ENCODE measurements around the gene NLGN3. TPM values are rescaled to one million over a fixed set of nuclear protein-coding genes. Genes with fewer than 3 reads are reported as not detected.

NLGN3 gene
- total RNA-seq, 1 experiment from 2014 or later, result 2.1 TPM

- Mint-ChIP-seq H3K27ac (ENCODE audit: unreplicated experiment) (no peak overlapping the region), H3K4me3 (ENCODE audit: low read depth, unreplicated experiment) (no peak overlapping the region), H3K4me1 (ENCODE audit: low read depth, unreplicated experiment) (peaks cover 12% of the 10 kb centered on the region), H3K27me3 (ENCODE audit: unreplicated experiment) (no peaks in the 10 kb centered on the region), H3K9me3 (ENCODE audit: low read depth, unreplicated experiment) (no peaks in the 10 kb centered on the region), H3K36me3 (ENCODE audit: insufficient read depth, unreplicated experiment) (peaks cover 8% of the 10 kb centered on the region)
- TF ChIP-seq, protein P1, sequence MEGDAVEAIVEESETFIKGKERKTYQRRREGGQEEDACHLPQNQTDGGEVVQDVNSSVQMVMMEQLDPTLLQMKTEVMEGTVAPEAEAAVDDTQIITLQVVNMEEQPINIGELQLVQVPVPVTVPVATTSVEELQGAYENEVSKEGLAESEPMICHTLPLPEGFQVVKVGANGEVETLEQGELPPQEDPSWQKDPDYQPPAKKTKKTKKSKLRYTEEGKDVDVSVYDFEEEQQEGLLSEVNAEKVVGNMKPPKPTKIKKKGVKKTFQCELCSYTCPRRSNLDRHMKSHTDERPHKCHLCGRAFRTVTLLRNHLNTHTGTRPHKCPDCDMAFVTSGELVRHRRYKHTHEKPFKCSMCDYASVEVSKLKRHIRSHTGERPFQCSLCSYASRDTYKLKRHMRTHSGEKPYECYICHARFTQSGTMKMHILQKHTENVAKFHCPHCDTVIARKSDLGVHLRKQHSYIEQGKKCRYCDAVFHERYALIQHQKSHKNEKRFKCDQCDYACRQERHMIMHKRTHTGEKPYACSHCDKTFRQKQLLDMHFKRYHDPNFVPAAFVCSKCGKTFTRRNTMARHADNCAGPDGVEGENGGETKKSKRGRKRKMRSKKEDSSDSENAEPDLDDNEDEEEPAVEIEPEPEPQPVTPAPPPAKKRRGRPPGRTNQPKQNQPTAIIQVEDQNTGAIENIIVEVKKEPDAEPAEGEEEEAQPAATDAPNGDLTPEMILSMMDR (IDR thresholded peaks at IDR 0.05; ENCODE audit: unreplicated experiment), result no peak
- BruUV-seq (replicated peaks), result no TSS peak
- CTCF ChIA-PET, result interaction anchor here (0.6 kb wide), 1 partner anchor 98 kb away, joined by 7 read pairs; no protein-coding TSS in a partner anchor
- no peak for DNase-seq
- intact Hi-C loops (cut with micrococcal nuclease; ENCODE audit: unreplicated experiment), result no loop called here
Observed at GRCh38 chrX:71100581-71101505, 43.8 kb upstream of the NLGN3 start.

DNA sequence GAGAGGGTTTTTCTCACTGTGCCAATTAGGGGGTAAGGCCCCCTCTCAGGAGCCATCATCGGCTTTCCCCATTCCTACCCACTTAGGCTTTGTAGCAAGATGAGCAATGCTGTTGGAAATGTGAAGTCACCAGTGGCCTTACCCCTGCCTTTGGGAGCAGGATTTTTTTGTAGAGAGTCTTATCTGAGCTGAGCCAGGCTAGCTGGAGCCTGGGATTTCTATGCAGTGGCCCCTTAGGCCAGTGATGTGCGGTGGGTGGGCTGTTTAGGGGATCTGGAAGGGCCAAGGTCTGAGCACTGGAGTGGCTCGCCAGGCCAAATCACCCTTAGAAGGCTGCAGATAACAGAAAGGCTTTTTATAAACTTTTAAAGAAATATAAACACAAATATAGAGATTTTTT, 42.3 kb upstream of the NLGN3 start:
- TF ChIP-seq, protein P1 (IDR thresholded peaks at IDR 0.05; ENCODE audit: unreplicated experiment), result no peak
- no TSS peak for BruUV-seq (replicated peaks)
- CTCF ChIA-PET, result no interaction called here
- Mint-ChIP-seq H3K27me3 (ENCODE audit: unreplicated experiment) (no peaks in the 10 kb centered on the region), H3K9me3 (ENCODE audit: low read depth, unreplicated experiment) (no peaks in the 10 kb centered on the region), H3K4me3 (ENCODE audit: low read depth, unreplicated experiment) (no peak overlapping the region), H3K36me3 (ENCODE audit: insufficient read depth, unreplicated experiment) (no peaks in the 10 kb centered on the region), H3K27ac (ENCODE audit: unreplicated experiment) (no peak overlapping the region), H3K4me1 (ENCODE audit: low read depth, unreplicated experiment) (peaks cover 12% of the 10 kb centered on the region)
- intact Hi-C loops (cut with micrococcal nuclease; ENCODE audit: unreplicated experiment), result no loop called here
- DNase-seq, result no peak

DNA sequence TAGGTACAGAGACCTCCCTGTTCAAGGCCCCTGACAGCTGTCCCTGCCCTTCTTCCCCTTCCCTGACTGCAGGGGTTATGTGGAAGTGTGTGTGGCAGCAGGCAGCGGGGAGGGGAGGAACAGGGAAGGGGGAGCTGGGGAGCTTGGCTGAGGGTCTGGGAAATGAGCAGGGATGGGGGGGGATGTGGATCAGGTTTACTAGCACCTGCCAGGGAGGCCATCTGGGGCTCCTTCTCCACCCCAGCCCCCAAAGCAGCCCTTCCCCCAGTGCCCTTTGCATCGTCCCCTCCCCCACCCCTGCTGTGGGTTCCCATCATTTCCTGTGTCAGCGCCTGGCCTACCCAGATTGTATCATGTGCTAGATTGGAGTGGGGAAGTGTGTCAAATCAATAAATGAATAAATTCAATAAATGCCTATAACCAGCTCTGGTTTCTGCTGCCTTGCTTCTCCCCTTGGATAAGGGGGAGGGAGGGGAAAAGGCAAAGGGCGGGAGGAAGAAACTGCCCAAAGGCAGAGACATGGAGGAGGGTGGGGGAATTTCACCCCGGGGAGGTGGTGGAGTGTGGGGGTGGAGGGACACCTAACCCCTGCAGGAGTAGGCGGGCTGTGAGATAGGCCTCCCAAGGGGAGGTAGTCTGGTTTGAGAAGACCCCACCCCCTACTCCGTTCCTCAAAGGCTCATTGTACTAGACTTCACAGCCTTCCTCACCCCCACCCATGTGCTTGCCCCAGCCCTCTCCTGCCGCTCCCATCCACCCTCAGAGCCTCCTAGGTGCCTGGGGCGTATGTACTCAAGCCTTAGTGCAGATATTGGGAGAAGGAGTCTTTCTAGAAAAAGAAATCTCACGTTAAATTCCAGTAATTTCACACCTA, 41.3 kb upstream of the NLGN3 start:
- TF ChIP-seq, protein P1 (IDR thresholded peaks at IDR 0.05; ENCODE audit: unreplicated experiment), result no peak
- no TSS peak for BruUV-seq (replicated peaks)
- Mint-ChIP-seq H3K27me3 (ENCODE audit: unreplicated experiment) (no peaks in the 10 kb centered on the region), H3K9me3 (ENCODE audit: low read depth, unreplicated experiment) (no peaks in the 10 kb centered on the region), H3K4me1 (ENCODE audit: low read depth, unreplicated experiment) (peaks cover 12% of the 10 kb centered on the region), H3K4me3 (ENCODE audit: low read depth, unreplicated experiment) (no peak overlapping the region), H3K36me3 (ENCODE audit: insufficient read depth, unreplicated experiment) (no peaks in the 10 kb centered on the region), H3K27ac (ENCODE audit: unreplicated experiment) (no peak overlapping the region)
- CTCF ChIA-PET, result no interaction called here
- DNase-seq, result peak; percentile 8
- intact Hi-C loops (cut with micrococcal nuclease; ENCODE audit: unreplicated experiment), result no loop called here

GRCh38 chrX:71105628-71106027, 39.0 kb upstream of the NLGN3 start:
- peaks cover 12% of the 10 kb centered on the region for H3K4me1 Mint-ChIP-seq (ENCODE audit: low read depth, unreplicated experiment)
- no peaks in the 10 kb centered on the region for H3K9me3 Mint-ChIP-seq (ENCODE audit: low read depth, unreplicated experiment)
- no TSS peak for BruUV-seq (replicated peaks)
- TF ChIP-seq, protein P1 (IDR thresholded peaks at IDR 0.05; ENCODE audit: unreplicated experiment), result no peak
- intact Hi-C loops (cut with micrococcal nuclease; ENCODE audit: unreplicated experiment), result no loop called here
- no peak overlapping the region for H3K27ac Mint-ChIP-seq (ENCODE audit: unreplicated experiment)
- no peak for DNase-seq
- CTCF ChIA-PET, result no interaction called here
- H3K36me3 Mint-ChIP-seq (ENCODE audit: insufficient read depth, unreplicated experiment), result no peaks in the 10 kb centered on the region
- no peaks in the 10 kb centered on the region for H3K27me3 Mint-ChIP-seq (ENCODE audit: unreplicated experiment)
- no peak overlapping the region for H3K4me3 Mint-ChIP-seq (ENCODE audit: low read depth, unreplicated experiment)
